HG02981 (cell line): Measurements from ENCODE around the gene ZFPL1.

ENCODE experiments used
- ATAC-seq: cut with Tn5 transposase; IDR thresholded peaks from one replicate; pipeline ENCODE4 v1.9.1; 2021; ENCODE audit warnings: mild to moderate bottlenecking, moderate library complexity; ENCODE audit not compliant: unreplicated experiment

Gene ZFPL1

DNA sequence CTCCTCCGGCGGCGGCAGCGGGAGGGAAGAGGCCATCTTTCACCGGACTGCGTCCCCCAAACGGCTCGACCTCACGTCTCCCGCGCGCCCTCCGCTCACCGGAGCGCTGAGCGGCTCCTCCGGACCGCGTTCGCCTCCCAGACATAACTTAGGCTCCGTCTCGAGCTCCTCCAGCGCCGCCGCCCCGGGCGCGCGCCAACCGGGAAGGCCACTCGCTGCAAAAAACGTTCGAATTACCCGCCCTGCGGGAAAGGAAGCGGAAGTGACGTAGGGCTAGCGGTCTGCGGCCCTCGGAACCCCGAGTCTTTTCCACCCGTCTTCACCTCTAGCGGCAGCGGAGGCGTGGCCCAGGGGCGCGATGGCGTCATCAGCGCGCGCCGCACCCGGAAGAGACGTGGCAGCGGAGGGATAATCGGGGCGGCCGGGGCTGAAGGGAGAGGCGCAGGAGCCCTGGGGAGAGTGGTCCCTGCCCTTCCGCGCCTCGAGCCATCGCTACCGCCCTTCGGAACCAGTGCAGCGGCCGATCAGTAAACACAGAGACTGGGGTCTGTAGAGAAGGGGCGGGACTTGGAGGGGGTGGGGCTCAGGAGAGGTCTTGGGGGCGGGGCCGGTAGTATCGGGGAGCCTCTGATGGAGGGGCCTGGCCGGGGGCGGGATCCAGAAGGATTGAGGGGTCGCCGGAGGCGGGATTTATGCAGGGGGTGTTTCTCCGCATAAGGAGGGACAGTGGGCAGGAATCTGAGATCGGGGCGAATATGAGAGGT lies at the start of gene ZFPL1, which contains the start of gene CDCA5:
TSS of gene ZFPL1 (plus strand) at position 389 of the 764 bp plus-strand sequence. CDS start 477 bp downstream, outside the sequence.
TSS of gene CDCA5 (minus strand) at position 207 of the 764 bp plus-strand sequence. CDS start at position 145, 62 bp downstream.
- ATAC-seq, result peak; percentile 67

DNA sequence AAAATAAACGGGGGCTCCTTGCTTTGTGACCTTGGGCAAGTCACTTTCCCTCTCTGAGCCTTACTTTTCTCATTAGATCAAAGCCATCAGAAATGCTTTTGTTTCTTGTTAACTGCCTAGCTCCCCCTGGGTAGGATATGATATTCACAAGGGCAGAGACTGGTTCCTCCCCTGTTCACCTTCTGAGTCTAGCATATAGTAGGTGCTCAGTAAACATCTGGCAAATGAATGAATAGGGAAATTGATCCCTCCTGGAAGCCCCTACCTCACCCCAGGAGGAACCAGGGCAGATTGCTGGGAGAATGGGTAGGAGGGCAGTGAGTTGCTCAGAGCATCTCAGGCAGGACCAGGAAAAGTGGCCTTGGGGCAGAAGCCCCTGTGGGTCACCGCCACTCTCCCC lies 49.6 kb upstream of the ZFPL1 start:
- ATAC-seq, result no peak

- ATAC-seq, result no peak
Observed at GRCh38 chr11:65035579-65035978, 48.4 kb upstream of the ZFPL1 start.

DNA sequence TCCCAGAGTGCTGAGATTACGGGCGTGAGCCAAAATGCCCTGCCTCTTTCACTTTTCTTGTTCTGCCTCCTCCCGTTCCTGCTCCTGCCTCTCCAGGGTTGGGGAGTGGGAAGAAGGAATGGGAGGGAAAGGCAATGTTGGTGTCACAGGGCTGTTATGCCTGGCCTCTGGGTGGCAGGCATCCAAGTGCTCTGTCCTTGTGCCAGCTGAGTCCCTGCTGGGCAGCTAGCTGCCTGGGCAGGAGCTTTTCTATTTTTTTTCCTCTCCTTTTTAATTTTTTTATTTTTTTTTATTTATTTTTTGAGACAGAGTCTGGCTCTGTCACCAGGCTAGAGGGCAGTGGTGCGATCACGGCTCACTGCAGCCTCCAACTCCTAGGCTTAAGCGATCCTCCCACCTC lies 47.1 kb upstream of the ZFPL1 start:
- no peak for ATAC-seq

GRCh38 chr11:65040520-65040846 lies 43.5 kb upstream of the ZFPL1 start:
- no peak for ATAC-seq

GRCh38 chr11:65040847-65041622 lies 43.0 kb upstream of the ZFPL1 start, which contains the start of gene SAC3D1:
TSS of gene SAC3D1 (plus strand) at chr11:65041210. CDS start at chr11:65041293, 83 bp downstream.
- ATAC-seq, result peak; percentile 91

DNA sequence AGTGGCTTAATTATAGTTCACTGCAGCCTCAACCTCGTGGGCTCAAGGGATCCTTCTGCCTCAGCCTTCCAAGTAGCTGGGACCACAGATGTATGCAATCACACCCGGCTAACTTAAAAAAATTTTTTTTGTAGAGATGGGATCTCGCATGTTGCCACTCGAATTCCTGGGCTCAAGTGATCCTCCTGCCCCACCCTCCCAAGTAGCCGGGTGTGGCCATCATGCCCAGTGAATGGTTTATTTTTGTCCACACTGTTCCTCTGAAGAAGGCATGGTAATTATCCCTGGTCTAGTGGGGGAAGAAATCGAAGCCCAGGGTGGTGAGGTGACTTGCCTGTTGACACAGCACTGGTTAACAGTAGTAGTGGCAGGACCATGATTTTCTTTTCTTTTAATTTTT lies 41.1 kb upstream of the ZFPL1 start:
- ATAC-seq, result no peak

DNA sequence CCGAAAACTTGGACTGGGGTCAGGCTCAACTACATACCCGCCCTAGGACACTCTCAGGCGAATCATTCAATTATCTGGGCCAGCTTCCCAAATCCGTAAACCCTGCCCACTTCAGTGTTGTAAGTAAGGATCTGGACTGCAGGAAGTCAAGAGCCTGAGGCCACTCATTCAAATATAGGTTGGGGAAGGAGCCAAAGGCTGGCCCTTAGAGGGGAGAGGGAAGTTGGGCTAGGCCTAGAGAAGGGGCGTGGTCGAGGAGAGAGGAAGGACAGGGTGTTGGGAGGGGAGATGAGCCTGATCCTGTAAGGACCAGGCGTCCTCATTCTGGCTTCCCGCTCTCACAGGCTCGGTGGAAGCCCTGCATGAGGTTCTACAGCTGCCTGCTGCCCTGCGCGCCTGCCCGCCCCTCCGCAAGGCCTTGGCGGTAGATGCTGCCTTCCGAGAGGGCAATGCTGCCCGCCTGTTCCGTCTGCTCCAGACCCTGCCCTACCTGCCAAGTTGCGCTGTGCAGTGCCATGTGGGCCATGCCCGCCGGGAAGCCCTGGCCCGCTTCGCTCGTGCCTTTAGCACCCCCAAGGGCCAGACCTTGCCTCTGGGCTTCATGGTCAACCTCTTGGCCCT lies 40.0 kb upstream of the ZFPL1 start:
- ATAC-seq, result no peak

GRCh38 chr11:65045061-65045460 lies 39.0 kb upstream of the ZFPL1 start:
- ATAC-seq, result no peak

- ATAC-seq, result no peak
Observed at GRCh38 chr11:65045728-65046127, 38.3 kb upstream of the ZFPL1 start.

GRCh38 chr11:65047581-65048422 lies 36.2 kb upstream of the ZFPL1 start:
- ATAC-seq, result no peak

GRCh38 chr11:65051398-65051858 lies 32.6 kb upstream of the ZFPL1 start:
- no peak for ATAC-seq

DNA sequence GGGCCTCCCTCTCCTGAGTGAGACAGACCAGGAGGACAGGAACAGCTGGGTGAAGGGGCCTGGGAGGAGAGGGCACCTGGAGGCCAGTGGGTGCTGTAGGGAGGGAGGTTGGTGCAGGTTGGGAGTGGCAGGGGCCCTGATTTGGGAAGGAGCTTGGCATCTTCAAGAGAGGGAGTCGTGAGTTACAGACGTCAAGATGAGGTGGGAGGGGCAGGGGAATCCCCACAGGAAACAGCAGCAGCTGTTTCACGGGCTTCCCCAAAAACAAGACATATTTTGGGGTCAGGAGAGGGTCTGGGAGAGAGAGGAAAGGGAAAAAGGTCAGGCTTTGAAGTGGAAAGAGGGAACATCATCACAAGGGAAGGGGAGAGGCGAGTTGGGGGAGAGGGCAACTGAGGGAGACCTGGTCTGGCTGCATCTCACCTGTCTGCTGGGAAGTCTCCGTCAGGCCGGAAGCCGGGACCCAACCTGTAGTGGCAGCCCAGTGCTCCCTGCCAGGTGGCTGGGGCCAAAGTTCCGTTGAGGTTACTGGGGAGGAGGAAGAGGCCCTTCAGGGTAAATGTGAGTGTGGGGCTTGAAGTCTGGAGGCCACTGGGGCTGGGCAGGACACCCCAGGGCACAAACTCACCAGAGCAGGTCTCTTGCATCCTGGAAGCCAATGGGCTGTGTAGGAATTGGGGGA lies 30.1 kb upstream of the ZFPL1 start:
- ATAC-seq, result no peak

DNA sequence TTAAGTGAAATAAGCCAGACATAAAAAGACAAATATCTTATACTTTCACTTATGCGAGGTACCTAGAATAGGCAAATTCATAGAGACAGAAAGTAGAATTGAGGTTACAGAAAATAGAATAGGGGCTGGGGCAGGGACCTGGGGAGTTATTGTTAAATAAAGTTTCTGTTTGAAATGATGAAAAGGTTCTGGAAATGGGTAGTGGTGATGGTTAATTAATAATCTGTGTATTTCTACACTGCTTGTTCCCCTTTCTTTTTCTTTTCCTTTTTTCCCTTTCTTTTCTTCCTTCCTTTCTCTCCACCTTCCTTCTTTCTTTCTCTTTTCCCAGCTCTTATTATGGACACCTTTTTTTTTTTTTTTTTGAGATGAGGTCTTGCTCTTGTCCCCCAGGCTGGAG lies 28.5 kb upstream of the ZFPL1 start:
- ATAC-seq, result peak; percentile 53

GRCh38 chr11:65056999-65057398 lies 27.0 kb upstream of the ZFPL1 start:
- ATAC-seq, result no peak

DNA sequence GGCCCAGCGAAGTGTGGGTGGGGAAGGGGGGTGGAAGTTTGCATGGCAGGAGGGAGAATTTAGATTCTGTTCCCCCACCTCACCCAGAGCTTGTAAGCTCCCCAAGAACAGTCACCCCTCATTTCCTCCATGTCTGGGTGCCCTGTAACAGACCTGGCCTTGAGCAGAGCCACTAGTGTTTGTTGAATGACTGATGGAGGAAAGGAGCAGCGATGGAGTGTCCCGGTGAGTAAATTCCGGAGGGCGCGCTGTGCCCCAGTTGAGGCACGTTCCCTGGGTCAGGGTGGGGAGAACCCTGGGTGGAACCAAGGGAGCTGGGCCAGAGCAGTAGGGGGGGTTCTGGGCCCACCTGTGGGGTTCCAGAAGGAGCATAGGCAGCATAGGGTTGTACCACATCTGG lies 26.5 kb upstream of the ZFPL1 start:
- ATAC-seq, result no peak

DNA sequence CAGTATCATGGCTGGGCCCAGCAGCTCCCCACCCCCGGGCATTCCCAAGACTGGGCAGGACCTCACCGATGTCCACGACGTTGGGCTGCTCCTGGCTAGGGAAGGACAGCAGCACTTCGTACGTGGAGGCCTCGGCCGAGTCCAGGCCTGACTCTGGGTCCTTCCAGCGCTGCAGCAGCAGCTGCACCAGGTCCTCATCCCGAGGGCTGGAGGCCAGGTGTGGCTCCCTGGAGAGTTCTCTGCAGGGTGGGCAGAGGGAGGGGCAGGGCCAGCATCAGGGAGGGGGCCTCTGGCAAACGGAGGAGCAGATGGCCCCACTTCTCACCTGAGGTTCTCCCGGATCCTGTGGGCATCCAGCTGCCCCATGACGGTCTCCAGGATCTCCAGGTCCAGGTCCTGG lies 26.0 kb upstream of the ZFPL1 start:
- no peak for ATAC-seq

- no peak for ATAC-seq
Observed at GRCh38 chr11:65058419-65059054, 25.5 kb upstream of the ZFPL1 start, which contains the start of gene NAALADL1. TSS of gene NAALADL1 (minus strand) at chr11:65058553. CDS start at chr11:65058521, 32 bp downstream.

GRCh38 chr11:65059523-65059922 lies 24.5 kb upstream of the ZFPL1 start:
- ATAC-seq, result no peak
